OCI-LY3 (cell line): ENCODE measurements around the gene GFRA1.

Source experiments
- H2AFZ ChIP-seq: fragments of 200-600, 300-600 bp; shearing (Covaris generic); 2 replicates; pipeline ENCODE4 v1.6.0; 2014; ENCODE audit warnings: antibody characterized with exemption, low read depth, low read length
- H3K27ac ChIP-seq: fragments of 200-600, 300-600 bp; sonication (generic); 2 replicates; pipeline ENCODE4 v1.5.1; 2014; ENCODE audit warnings: mild to moderate bottlenecking, low read length, moderate library complexity, mixed read lengths
- H3K27me3 ChIP-seq: fragments of 200-600, 300-600 bp; sonication (generic); 2 replicates; pipeline ENCODE4 v1.6.1; 2014; ENCODE audit warnings: low read depth, low read length, mixed read lengths
- H3K36me3 ChIP-seq: fragments of 200-600, 300-600 bp; sonication (generic); replicated peaks from 2 replicates; pipeline ENCODE3; 2014; ENCODE audit warnings: low read depth, low read length, mixed read lengths
- H3K4me1 ChIP-seq: fragments of 300-600, 200-600 bp; sonication (generic); 2 replicates; pipeline ENCODE4 v1.6.1; 2014; ENCODE audit warnings: low read length, mixed read lengths
- H3K4me2 ChIP-seq: fragments of 200-600, 300-600 bp; sonication (generic); 2 replicates; pipeline ENCODE4 v1.6.1; 2014; ENCODE audit warnings: low read length, mixed read lengths
- H3K4me3 ChIP-seq: fragments of 300-600, 200-600 bp; sonication (generic); 2 replicates; pipeline ENCODE4 v1.5.1; 2014; ENCODE audit warnings: antibody characterized with exemption, mild to moderate bottlenecking, low read length, moderate library complexity
- H3K79me2 ChIP-seq: fragments of 300-600, 200-600 bp; shearing (Covaris generic); 2 replicates; pipeline ENCODE4 v1.6.1; 2014; ENCODE audit warnings: mild to moderate bottlenecking, low read length, mixed read lengths
- H3K9ac ChIP-seq: fragments of 300-600, 200-600 bp; shearing (Covaris generic); 2 replicates; pipeline ENCODE4 v1.6.0; 2014; ENCODE audit warnings: mild to moderate bottlenecking, low read length, moderate library complexity
- H3K9me3 ChIP-seq: fragments of 200-600, 300-600 bp; shearing (Covaris generic); 2 replicates; pipeline ENCODE4 v1.6.1; 2014; ENCODE audit warnings: low read length, mixed read lengths; ENCODE audit not compliant: insufficient read depth
- H4K20me1 ChIP-seq: fragments of 200-600, 300-600 bp; sonication (generic); 2 replicates; pipeline ENCODE4 v1.6.1; 2016; ENCODE audit warnings: low read length, mixed read lengths; ENCODE audit not compliant: insufficient read depth
- CTCF ChIP-seq: fragments of 200-600, 300-600 bp; sonication (generic); IDR thresholded peaks from 2 replicates; pipeline ENCODE4 v1.5.1; 2014; ENCODE audit warnings: antibody characterized with exemption, low read length, low read depth
- EZH2phosphoT487 ChIP-seq: fragments of 200-600 bp; shearing (Covaris generic); IDR thresholded peaks from 2 replicates; pipeline ENCODE4 v1.6.1; 2018; ENCODE audit warnings: antibody characterized with exemption, mixed run types, low read depth

GFRA1 gene

DNA sequence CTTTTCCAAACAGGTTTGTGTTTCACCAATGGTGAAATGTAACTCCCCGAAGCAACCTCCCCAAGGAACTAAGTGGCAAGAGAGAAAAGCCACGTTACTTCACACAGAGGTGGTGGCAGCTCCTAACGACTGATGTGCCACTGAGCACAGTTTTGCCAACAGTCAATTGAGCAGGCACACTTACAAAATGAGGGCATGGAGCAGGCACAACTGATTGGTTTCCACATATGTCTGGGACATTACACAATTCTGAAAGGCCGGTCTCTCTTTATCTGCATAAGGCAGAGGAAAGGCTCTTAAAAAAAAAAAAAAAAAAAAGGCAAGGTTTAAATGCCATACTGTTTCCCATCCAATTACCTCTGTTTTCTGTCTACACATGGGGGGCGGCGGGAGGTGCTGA is 86.7 kb downstream of the GFRA1 start:
- no peak overlapping the region for H3K4me3 ChIP-seq
- H3K27me3 ChIP-seq = no peaks in the 10 kb centered on the region
- no peaks in the 10 kb centered on the region for H3K9me3 ChIP-seq
- H3K9ac ChIP-seq = no peak overlapping the region
- no peak overlapping the region for H3K4me2 ChIP-seq
- TF ChIP-seq CTCF = no peak
- no peaks in the 10 kb centered on the region for H3K36me3 ChIP-seq
- H4K20me1 ChIP-seq = no peaks in the 10 kb centered on the region
- H3K4me1 ChIP-seq = no peaks in the 10 kb centered on the region
- no peaks in the 10 kb centered on the region for H3K79me2 ChIP-seq
- H2AFZ ChIP-seq = no peak overlapping the region
- H3K27ac ChIP-seq = no peak overlapping the region

DNA sequence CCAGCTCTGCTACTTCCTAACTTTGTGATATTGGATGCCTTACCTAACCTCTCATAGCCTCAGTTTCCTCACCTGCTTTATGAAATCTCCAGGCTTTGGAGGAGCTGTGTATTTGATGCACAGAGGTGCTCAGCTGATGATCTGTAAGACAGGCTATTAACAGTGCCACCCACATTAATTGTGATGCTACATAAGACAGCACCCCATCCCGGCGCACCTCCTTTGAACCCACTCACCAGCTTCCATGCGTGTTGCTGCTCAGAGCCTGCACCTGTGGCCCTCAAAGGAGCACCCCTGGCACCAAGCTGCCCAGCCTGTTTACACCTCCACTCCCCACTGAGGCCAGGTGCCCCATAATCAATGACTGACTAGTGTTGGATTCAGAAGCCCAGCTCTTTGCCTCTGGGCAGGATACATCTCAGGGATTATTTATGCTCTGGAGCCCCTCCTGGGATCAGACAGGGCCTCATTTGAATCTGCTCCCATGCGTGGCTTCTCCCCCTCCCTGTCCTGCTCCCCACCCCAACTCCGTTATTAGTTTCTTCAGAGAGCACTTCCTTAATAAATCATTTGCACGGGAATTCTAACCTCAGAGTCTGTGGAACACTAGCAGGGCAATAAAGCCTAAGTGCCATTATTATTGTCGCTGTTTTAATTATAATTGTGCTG is 87.7 kb downstream of the GFRA1 start:
- no peaks in the 10 kb centered on the region for H3K79me2 ChIP-seq
- no peak overlapping the region for H3K27ac ChIP-seq
- TF ChIP-seq EZH2phosphoT487 = no peak
- TF ChIP-seq CTCF = no peak

DNA sequence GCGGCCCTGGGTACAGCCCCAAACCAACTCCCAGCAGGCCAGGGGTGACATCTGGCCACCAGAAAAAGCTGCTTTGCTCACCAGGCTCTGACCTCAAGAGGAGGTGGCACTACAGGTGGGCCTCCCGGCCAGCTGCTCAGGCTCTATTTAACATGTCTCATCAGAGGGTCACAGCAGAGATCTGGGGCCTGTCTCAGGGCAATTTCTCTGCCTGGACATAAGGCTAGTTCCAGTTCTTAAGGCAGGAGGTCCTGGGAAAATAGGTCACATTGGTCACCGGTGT is 88.6 kb downstream of the GFRA1 start:
- no peaks in the 10 kb centered on the region for H3K4me1 ChIP-seq
- no peaks in the 10 kb centered on the region for H3K9me3 ChIP-seq
- H2AFZ ChIP-seq = no peak overlapping the region
- H3K36me3 ChIP-seq = no peaks in the 10 kb centered on the region
- H3K4me2 ChIP-seq = no peak overlapping the region
- no peaks in the 10 kb centered on the region for H3K79me2 ChIP-seq
- H3K4me3 ChIP-seq = no peak overlapping the region
- no peaks in the 10 kb centered on the region for H4K20me1 ChIP-seq
- no peaks in the 10 kb centered on the region for H3K27me3 ChIP-seq
- TF ChIP-seq CTCF (no peak), EZH2phosphoT487 (no peak)
- H3K9ac ChIP-seq = no peak overlapping the region
- H3K27ac ChIP-seq = no peak overlapping the region

More for the DNA sequence above, 87.7 kb downstream of the GFRA1 start:
- Histone ChIP-seq H3K4me1 (no peaks in the 10 kb centered on the region), H3K9ac (no peak overlapping the region), H4K20me1 (no peaks in the 10 kb centered on the region), H3K4me3 (no peak overlapping the region), H3K36me3 (no peaks in the 10 kb centered on the region), H3K4me2 (no peak overlapping the region), H3K9me3 (no peaks in the 10 kb centered on the region), H3K27me3 (no peaks in the 10 kb centered on the region), H2AFZ (no peak overlapping the region)

GRCh38 chr10:116183733-116184511 is 89.1 kb downstream of the GFRA1 start:
- H3K27me3 ChIP-seq = no peaks in the 10 kb centered on the region
- H3K4me1 ChIP-seq = no peaks in the 10 kb centered on the region
- no peaks in the 10 kb centered on the region for H3K9me3 ChIP-seq
- H3K36me3 ChIP-seq = no peaks in the 10 kb centered on the region
- H2AFZ ChIP-seq = no peak overlapping the region
- no peak overlapping the region for H3K27ac ChIP-seq
- no peak overlapping the region for H3K9ac ChIP-seq
- no peaks in the 10 kb centered on the region for H3K79me2 ChIP-seq
- TF ChIP-seq EZH2phosphoT487 (no peak), CTCF (no peak)
- no peaks in the 10 kb centered on the region for H4K20me1 ChIP-seq
- no peak overlapping the region for H3K4me3 ChIP-seq
- no peak overlapping the region for H3K4me2 ChIP-seq
